B cell (primary cell): Measurements from ENCODE around the gene FARP2. TPM values are rescaled to one million over a fixed set of nuclear protein-coding genes. Genes with fewer than 3 reads are reported as not detected.

Source experiments
- ATAC-seq: fragments of 200-7000 bp; cut with Tn5 transposase; one replicate; pipeline ENCODE4 v1.10.0; 2021; ENCODE audit warnings: low read depth, mild to moderate bottlenecking, moderate number of reproducible peaks, moderate library complexity
- CTCF ChIA-PET: fragments of 350-600 bp; sonication (Branson Sonifier 250); formaldehyde crosslinking; loops from one replicate; lab custom pipeline; 2021; ENCODE audit warnings: antibody characterized with exemption, inconsistent platforms; lab: Charles Lee
- POLR2A ChIA-PET: fragments of 350-600 bp; sonication (Branson Sonifier 250); formaldehyde crosslinking; loops from one replicate; lab custom pipeline; 2021; ENCODE audit warnings: antibody characterized with exemption; lab: Charles Lee
- DNase-seq: peaks from one replicate; pipeline ENCODE4 v3.0.0; 2013
- H2AFZ ChIP-seq: 2 replicates; pipeline ENCODE4 v1.6.1; 2012; ENCODE audit warnings: mild to moderate bottlenecking, low read depth, low read length; ENCODE audit not compliant: insufficient read depth, poor library complexity, severe bottlenecking
- H3K27ac ChIP-seq, 2 donors: 1 replicate in 1 of 2; 2 replicates in 1 of 2; pipeline ENCODE4 v1.5.1; 2012 to 2013; ENCODE audit warnings: low read length in 2 of 2, mild to moderate bottlenecking in 2 of 2, moderate library complexity in 1 of 2
- H3K27me3 ChIP-seq, 4 experiments: fragments of 200-600 bp in 1 of 4; sonication (generic) in 1 of 4; replicated peaks in 1 of 4; 1 replicate in 2 of 4; 2 replicates in 2 of 4; pipeline versions ENCODE4 v1.6.1 to v1.7.0; 2013 to 2016; ENCODE audit warnings: low read length in 3 of 4, mild to moderate bottlenecking in 2 of 4, mixed read lengths in 1 of 4, moderate library complexity in 1 of 4; ENCODE audit not compliant: insufficient read depth in 4 of 4, control insufficient read depth in 3 of 4; ENCODE audit errors: control extremely low read depth in 1 of 4
- H3K36me3 ChIP-seq, 2 experiments: replicated peaks in 1 of 2; 1 replicate in 1 of 2; 2 replicates in 1 of 2; pipeline versions ENCODE4 v1.6.1 to v1.7.1; 2013; ENCODE audit warnings: low read length in 1 of 2; ENCODE audit not compliant: insufficient read depth in 2 of 2, control insufficient read depth in 1 of 2; ENCODE audit errors: control extremely low read depth in 1 of 2, extremely low read depth in 1 of 2
- H3K4me1 ChIP-seq, 2 donors: fragments of 200-600 bp in 1 of 2; sonication (generic) in 1 of 2; 1 replicate in 1 of 2; 2 replicates in 1 of 2; pipeline versions ENCODE4 v1.5.1 to v1.6.1; 2013 to 2017; ENCODE audit warnings: low read length in 2 of 2; ENCODE audit not compliant: control insufficient read depth in 2 of 2, insufficient read depth in 2 of 2
- H3K4me2 ChIP-seq: replicated peaks from 2 replicates; pipeline ENCODE3; 2012; ENCODE audit warnings: mild to moderate bottlenecking, low read depth, low read length; ENCODE audit not compliant: poor library complexity, severe bottlenecking
- H3K4me3 ChIP-seq, 5 experiments: fragments of 200-600 bp in 1 of 5; sonication (generic) in 1 of 5; 1 replicate in 3 of 5; 2 replicates in 2 of 5; pipeline versions ENCODE4 v1.5.1 to v1.7.0; 2011 to 2016; ENCODE audit warnings: low read length in 4 of 5, mild to moderate bottlenecking in 4 of 5, low read depth in 2 of 5, control low read depth in 1 of 5, moderate library complexity in 1 of 5; ENCODE audit not compliant: insufficient read depth in 1 of 5; ENCODE audit errors: control extremely low read depth in 1 of 5, extremely low read depth in 1 of 5
- H3K79me2 ChIP-seq: fragments of 200-600 bp; sonication (generic); one replicate; pipeline ENCODE4 v1.6.0; 2016; ENCODE audit warnings: low read length; ENCODE audit not compliant: control insufficient read depth, insufficient read depth
- H3K9ac ChIP-seq: fragments of 200-600 bp; sonication (generic); 2 replicates; pipeline ENCODE4 v1.6.1; 2017; ENCODE audit warnings: mild to moderate bottlenecking, low read length, moderate library complexity
- H3K9me3 ChIP-seq, 3 donors: one replicate each; pipeline versions ENCODE4 v1.6.1 to v1.7.1; 2013; ENCODE audit warnings: low read length in 2 of 3; ENCODE audit not compliant: control insufficient read depth in 2 of 3, insufficient read depth in 1 of 3; ENCODE audit errors: control extremely low read depth in 1 of 3
- H4K20me1 ChIP-seq: 2 replicates; pipeline ENCODE4 v1.6.0; 2012; ENCODE audit warnings: mild to moderate bottlenecking, low read length; ENCODE audit not compliant: insufficient read depth, control insufficient read depth, poor library complexity, severe bottlenecking
- H3K27ac Mint-ChIP-seq: one replicate; pipeline ENCODE4 v1.8.0; 2021; ENCODE audit warnings: mixed read lengths
- H3K27me3 Mint-ChIP-seq: one replicate; pipeline ENCODE4 v1.8.0; 2021; ENCODE audit warnings: mixed read lengths
- H3K4me1 Mint-ChIP-seq: one replicate; pipeline ENCODE4 v1.8.0; 2021; ENCODE audit warnings: mixed read lengths
- H3K4me3 Mint-ChIP-seq: one replicate; pipeline ENCODE4 v1.8.0; 2021; ENCODE audit warnings: mixed read lengths
- H3K9me3 Mint-ChIP-seq: one replicate; pipeline ENCODE4 v1.8.0; 2022; ENCODE audit warnings: mixed read lengths; ENCODE audit not compliant: insufficient read depth
- CTCF ChIP-seq: fragments of 200-600 bp; IDR thresholded peaks from one replicate; pipeline ENCODE4 v1.8.0; 2022; ENCODE audit warnings: antibody characterized with exemption, mild to moderate bottlenecking
- EZH2 ChIP-seq: IDR thresholded peaks from 2 replicates; pipeline ENCODE4 v1.6.1; 2012; ENCODE audit warnings: borderline replicate concordance, low read depth, mild to moderate bottlenecking, moderate library complexity, low read length; ENCODE audit not compliant: insufficient read depth, poor library complexity, severe bottlenecking
- WGBS: methylation state at CpG from one replicate; pipeline ENCODE4 v1.1.5; 2013; ENCODE audit warnings: missing lambda C conversion rate; ENCODE audit not compliant: insufficient coverage; 5-methylcytosine and 5-hydroxymethylcytosine counted together
- intact Hi-C: fragments of 100-400 bp; cut with micrococcal nuclease; formaldehyde crosslinking; loops from one replicate; pipeline ENCODE4 v1.10.0; 2022
- polyA plus RNA-seq: library from polyadenylated mRNA; depleted of rRNA; stranded (reverse); fragments of >200 nt; gene quantifications from 2 replicates; pipeline ENCODE4 v1.2.3, GENCODE V29; 2012
- total RNA-seq, 2 donors: library from RNA; stranded (reverse); fragments of 120-200 nt in 1 of 2; gene quantifications; 1 replicate in 1 of 2; 2 replicates in 1 of 2; pipeline versions ENCODE4 v1.2.3 to v1.2.4, GENCODE V29; 2013 to 2022

The FARP2 gene
- total and polyA plus RNA-seq, 2 donors (not counting 1 experiment from before 2014, with no cell fraction given) = 37.1 to 114 TPM

- Histone ChIP-seq H3K9me3 (peaks cover 0 to 12% (median 0%) of the 10 kb centered on the region in 3 donors), H2AFZ (no peak overlapping the region), H3K36me3 (no peaks in the 10 kb centered on the region), H3K79me2 (no peaks in the 10 kb centered on the region), H3K9ac (no peak overlapping the region), H3K27ac (no peak overlapping the region), H4K20me1 (no peaks in the 10 kb centered on the region), H3K4me1 (peaks cover 12 to 13% of the 10 kb centered on the region in 2 donors), H3K4me3 (no peak overlapping the region), H3K4me2 (no peak overlapping the region), H3K27me3 (peaks cover 0 to 39% (median 15%) of the 10 kb centered on the region in 4 experiments)
- H3K9me3 Mint-ChIP-seq = no peaks in the 10 kb centered on the region
- CTCF ChIA-PET = no interaction called here
- TF ChIP-seq CTCF (no peak), EZH2 (no peak)
- POLR2A ChIA-PET = no interaction called here
- intact Hi-C loops = no loop called here
- H3K27ac Mint-ChIP-seq = no peak overlapping the region
- ATAC-seq (no peak), DNase-seq (no peak)
- peaks cover 3% of the 10 kb centered on the region for H3K4me1 Mint-ChIP-seq
- WGBS = 95% methylated on average over 13 of the region's 15 CpGs
- peaks cover 23% of the 10 kb centered on the region for H3K27me3 Mint-ChIP-seq
- no peak overlapping the region for H3K4me3 Mint-ChIP-seq
Observed at GRCh38 chr2:241538838-241539615, 182.9 kb downstream of the FARP2 start.

- Histone ChIP-seq H3K4me3 (no peak overlapping the region), H3K27ac (no peak overlapping the region), H3K27me3 (peaks cover 0 to 43% (median 15%) of the 10 kb centered on the region in 4 experiments), H3K79me2 (no peaks in the 10 kb centered on the region), H4K20me1 (no peaks in the 10 kb centered on the region), H3K9me3 (peaks cover 0 to 12% (median 0%) of the 10 kb centered on the region in 3 donors), H2AFZ (no peak overlapping the region), H3K4me2 (peak overlapping the region; percentile 70), H3K36me3 (no peaks in the 10 kb centered on the region), H3K4me1 (peaks cover 12 to 13% of the 10 kb centered on the region in 2 donors), H3K9ac (no peak overlapping the region)
- Mint-ChIP-seq H3K9me3 (no peaks in the 10 kb centered on the region), H3K27ac (no peak overlapping the region), H3K27me3 (peaks cover 19% of the 10 kb centered on the region), H3K4me1 (peaks cover 3% of the 10 kb centered on the region), H3K4me3 (peak overlapping the region; percentile 16)
- ChIA-PET POLR2A (no interaction called here), CTCF (no interaction called here)
- WGBS = 93% methylated on average over 2 of the region's 11 CpGs
- TF ChIP-seq CTCF (no peak), EZH2 (no peak)
- ATAC-seq (no peak), DNase-seq (no peak)
- intact Hi-C loops = no loop called here
Observed at GRCh38 chr2:241539616-241540374, 183.7 kb downstream of the FARP2 start.
